ENCODE results near the gene CELF2.
"Not testable (repeated sequence)": the region's sequence is repeated elsewhere in the genome, so short reads cannot be mapped to it uniquely, and the experiment has no call there.

Gene CELF2

DNA sequence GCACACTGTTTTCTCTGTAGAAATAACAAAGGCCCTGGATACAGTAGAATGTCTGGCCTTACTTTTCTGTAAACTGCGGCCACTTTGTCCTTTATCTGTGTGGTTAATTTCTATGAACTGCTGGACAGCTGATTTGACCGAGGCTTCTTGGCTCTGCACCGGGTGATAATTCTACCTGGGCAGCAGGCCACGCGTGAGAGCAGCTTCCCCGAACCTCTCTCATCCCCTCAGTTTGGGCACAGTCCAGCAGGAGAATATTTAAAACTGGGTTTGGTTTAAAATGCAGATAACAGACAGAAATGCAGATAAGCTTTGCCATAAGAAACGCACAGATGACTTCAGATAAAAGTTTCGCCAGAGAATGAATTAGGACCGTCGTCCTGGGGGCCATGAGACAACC, 81.0 kb downstream of the CELF2 start:
- DNase-seq: no peak

DNA sequence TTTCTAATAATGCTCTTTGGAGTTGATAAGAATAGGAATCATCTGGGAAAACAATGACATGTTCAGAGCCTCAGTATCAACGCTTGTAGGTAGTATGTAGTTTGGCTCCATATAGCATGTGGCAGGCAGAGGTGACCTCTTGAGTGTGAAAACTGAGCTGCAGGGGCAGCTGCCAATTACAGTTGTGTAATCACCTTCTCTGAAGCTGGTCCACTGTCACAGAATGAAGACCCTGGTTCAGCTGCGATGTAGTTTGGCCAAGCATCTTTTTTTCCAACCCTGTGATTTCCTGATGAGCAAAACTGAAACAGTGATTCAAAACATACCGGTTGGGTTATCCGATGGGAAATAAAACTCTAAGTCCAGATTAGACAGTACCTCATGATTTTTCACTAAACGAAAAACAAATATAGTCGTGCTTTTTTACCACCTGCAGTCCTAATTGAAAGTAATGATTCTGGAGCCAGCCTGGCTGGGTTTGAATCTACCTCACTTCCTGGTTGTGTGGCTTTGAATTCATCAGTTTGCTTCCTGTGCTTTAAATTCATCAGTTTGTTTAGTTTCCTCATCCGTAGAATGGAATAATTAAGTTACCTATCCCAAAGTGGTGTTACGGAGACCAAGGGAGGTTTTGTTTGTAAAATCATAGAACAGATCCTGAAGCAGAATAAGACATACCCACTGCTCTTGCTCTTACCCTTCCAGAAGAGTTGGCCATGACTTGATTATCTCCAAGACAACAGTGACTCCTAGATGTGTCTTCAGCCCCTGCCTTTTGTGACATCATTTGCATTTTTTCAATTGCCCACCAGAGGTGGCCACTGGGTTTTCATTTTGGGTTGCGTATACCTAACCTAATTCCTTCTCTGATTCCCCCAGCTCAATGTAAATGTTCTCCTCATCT, 87.4 kb downstream of the CELF2 start:
- no peak for DNase-seq

DNA sequence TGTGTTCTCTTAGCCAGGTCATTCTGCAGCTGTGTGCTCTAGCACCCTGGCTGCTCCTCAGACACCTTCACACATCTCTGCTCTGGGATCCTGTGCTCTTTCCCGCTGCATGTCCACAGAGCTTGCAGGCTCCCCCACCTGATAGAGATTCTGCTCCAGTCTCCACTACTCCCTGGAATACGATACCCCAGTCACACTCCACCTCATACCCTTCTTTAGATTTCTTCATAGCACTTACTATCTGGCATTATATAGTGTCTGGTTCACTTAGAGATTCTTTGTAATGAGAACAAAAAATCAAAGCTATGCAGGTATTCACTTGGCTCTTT, 88.0 kb downstream of the CELF2 start:
- DNase-seq: no peak

GRCh38 chr10:11106621-11107374, 89.1 kb downstream of the CELF2 start:
- DNase-seq: no peak

DNA sequence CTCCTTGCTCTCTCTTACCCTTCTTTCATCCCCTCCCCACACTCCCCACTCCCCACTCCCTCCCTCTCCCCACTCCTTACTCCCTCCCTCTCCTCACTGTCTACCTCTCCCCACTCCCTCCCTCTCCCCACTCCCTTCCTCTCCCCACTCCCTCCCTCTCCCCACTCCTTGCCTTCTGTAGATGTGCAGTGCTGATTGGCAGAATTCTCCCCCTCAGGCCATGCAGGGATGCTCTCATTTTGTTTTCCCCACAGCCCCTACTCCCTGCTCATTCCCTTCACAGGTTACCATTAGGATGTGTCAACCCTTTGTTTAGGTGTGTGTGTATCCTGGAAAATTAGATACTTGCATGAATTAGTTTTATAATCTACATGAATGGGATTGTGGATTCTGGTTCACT, 90.3 kb downstream of the CELF2 start:
- DNase-seq: no peak

DNA sequence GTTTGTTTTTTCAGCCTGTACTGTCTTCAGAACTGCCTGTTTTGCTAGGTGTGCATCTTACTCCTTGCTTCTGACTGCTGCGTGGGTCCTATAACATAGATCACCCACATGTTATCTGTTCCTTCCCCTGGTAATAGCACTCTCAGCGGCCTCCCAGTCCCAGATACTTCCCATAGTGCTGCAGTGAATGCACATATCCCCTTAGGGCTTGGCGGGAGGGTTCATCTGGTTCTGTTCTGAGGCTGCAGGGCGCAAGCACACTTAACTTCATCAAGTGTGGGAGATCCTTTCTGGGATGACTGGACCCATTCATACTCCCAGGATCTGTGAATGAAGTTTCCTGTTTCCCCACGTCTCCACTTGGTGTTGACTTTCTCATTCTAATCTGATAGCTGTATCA, 90.7 kb downstream of the CELF2 start:
- no peak for DNase-seq

DNA sequence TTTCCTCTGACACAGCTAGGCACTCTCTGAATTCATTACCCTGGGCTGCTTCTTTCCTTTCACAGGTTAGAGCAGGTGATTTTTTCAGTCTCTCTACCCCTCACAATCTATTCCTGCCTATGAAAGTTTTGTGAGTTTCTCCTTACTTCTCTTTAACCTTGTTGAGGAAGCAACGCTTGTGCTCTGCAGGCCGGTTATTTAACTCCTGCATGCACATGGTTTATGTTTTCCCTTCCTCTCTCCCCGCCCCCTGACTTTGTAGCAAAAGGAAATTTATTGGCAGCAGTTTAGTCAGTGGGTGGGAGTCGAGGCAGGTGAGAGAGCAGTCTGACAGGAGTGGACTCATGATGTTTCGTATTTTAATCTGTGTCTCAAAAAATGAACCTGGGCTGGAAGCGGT, 91.9 kb downstream of the CELF2 start:
- DNase-seq: no peak

DNA sequence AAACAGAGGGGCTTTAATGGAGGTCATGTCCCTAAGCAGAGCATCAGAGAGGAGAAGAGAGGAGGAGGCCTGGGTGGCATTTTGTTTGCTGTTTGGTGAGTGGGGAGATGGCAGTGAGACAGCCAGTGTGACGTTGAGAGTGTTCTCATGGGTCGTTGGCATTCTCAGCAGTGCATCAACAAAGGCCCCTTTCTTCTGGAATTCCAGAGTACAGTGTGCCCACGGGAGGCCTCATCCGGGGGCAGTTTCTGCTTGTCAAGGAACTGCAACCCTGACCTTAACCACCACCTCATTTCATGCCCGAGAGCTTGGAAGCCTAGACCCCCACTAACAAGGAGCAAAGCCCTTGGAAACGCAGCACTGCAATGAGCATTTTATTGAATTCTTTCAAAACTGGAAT, 92.9 kb downstream of the CELF2 start:
- no peak for DNase-seq

DNA sequence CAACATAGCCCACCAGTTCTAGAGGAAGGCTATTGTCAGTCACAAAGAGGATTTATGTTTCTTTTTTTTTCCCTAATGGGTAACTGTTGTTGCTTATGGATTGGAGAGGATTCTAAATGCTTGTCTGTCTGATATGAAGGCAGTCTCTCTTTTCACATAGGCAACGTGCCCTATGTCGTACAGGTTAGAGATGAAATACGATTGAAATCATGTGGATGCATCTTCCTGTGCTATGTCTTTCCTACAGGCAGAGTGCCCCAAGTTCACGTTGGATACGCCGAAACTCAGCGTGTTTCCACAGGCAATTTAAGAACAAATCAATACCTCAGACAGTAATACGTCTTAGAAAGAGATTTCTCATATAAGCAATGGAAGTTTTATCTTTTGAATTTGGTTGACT, 93.8 kb downstream of the CELF2 start:
- no peak for DNase-seq

- no peak for DNase-seq
Measured at GRCh38 chr10:11112718-11113117, 95.0 kb downstream of the CELF2 start.

GRCh38 chr10:11113156-11113555, 95.5 kb downstream of the CELF2 start:
- no peak for DNase-seq

GRCh38 chr10:11114269-11114668, 96.6 kb downstream of the CELF2 start:
- DNase-seq: no peak

- no peak for DNase-seq
Measured at GRCh38 chr10:11115337-11115736, 97.7 kb downstream of the CELF2 start.

DNA sequence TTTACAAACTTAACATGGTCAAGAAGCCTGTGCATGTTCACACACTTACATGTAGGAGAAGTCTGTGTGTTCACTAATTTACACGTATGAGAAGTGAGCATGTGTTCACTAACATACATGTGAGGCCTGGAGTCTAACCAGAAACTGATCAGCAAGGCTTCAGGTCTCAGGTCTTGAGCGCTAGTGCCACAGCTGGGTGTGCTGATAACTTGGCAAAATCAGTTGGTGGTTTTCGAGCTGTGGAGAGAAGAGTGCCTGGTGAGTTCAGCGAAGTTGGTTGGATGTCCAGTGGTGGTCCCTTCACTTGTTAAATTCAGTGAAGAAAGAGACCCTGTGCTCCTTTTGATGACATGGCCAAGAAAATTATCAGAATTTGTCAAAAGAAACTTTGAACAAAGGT, 98.7 kb downstream of the CELF2 start:
- DNase-seq: no peak

DNA sequence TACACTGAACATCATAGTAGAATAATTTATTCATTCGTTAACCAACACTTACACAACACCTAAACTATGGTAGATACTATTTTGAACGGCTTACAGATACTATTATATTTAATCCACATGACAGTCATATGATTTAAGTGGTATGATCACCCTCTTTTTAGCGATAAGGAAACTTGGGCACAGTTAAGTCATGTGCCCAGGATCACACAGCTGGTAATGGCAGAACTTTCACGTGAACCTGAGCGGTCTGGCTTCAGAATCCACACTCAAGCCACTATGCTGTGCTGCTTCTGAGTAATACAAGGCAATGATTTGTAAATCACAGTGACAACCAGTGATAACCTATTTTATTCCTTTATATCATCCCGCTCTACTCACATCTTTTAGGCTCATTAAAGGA, 99.1 kb downstream of the CELF2 start:
- DNase-seq: no peak

- no peak for DNase-seq
Measured at GRCh38 chr10:11118686-11119085, 101.0 kb downstream of the CELF2 start.

DNA sequence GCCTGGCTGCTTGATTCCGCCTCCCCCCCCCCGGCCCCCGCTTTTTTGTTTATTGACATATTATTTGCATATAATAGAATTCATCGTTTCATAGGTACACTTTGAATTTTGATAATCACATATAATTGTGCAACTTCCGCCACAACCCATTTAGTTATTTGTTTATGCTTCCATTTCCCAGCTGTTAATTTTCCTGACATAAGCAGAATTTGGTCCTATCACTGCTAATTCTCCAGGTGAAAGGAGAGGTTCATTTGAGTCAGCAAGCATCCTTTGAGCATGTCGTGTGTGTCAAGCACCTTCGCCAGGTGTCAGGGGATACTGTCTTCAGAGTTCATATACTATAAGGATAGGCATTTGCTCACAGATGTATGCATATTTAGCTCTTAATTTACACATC, 102.2 kb downstream of the CELF2 start:
- no peak for DNase-seq

GRCh38 chr10:11120711-11121110, 103.0 kb downstream of the CELF2 start:
- DNase-seq: no peak

GRCh38 chr10:11123892-11124291, 106.2 kb downstream of the CELF2 start:
- not testable (repeated sequence) for DNase-seq

DNA sequence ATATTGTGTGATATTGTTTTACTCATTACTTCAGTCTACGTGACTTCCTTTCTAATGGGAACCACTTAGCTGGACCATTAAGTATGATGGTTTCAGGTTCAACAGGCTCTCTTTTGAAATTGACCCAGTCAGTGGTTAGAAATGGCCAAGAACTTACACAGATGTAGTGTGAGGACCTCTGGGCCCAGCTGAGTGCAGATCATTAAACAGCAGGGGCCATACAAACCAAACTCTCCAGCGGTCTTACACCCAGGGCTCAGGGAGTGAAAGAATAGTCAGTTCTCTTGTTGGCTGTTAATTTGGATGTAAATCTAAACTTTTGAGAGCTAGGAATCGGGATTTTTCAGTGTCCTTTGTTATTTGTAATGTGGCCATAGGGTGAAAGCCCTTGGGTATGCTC, 107.3 kb downstream of the CELF2 start:
- DNase-seq: no peak

DNA sequence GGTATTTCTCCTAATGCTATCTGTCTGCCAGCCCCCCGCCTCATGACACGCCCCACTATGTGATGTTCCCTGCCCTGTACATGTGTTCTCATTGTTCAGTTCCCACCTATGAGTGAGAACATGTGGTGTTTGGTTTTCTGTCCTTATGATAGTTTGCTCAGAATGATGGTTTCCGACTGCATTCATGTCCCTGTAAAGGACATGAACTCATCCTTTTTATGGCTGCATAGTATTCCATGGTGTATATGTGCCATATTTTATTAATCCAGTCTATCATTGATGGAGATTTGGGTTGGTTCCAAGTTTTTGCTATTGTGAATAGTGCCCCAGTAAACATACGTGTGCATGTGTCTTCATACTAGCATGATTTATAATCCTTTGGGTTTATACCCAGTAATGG, 109.3 kb downstream of the CELF2 start:
- DNase-seq: not testable (repeated sequence)

DNA sequence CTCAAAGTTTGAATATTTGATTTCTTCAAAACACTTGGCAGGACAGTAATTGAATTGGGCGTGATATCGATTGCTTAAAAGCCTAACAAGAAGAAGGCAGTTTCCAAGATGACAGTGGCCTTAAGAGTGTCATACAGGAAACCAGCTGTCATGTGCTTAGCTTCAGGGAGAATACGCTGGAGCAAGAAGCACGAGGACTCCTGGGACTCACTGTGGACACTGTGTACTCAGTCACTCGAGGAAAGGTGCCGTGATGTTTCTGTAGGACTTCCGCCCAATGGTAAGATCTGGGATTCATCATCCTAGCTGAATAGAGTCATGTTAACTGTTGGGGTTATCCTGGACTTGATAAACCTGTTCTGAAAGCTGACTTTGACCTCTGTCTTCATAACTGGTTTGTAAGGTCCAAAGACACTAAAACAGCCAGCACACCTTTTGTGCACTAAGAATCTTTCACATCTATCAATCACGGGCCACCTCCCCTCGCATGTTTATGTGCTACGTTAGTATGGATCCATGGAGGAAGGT, 113.5 kb downstream of the CELF2 start:
- no peak for DNase-seq

DNA sequence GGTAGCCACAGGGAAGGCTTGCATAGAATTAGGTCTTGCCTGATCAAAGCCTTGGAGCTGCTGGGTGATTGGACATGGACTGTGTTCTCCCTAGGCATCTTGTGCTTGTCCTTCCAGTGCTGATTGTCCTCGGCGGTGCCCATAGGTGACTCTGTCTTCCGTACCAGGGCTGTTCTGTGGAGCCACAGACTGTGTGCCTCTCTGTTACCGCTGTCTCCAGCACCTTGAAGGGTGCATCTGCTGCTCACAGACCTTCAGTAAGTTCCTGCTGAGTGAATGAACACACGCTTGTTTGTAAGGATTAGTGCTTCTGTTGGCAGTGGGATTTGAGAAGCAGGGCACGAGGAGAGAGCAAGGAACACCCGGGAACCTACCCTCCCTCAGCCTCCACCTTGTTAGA, 116.7 kb downstream of the CELF2 start:
- DNase-seq: no peak

DNA sequence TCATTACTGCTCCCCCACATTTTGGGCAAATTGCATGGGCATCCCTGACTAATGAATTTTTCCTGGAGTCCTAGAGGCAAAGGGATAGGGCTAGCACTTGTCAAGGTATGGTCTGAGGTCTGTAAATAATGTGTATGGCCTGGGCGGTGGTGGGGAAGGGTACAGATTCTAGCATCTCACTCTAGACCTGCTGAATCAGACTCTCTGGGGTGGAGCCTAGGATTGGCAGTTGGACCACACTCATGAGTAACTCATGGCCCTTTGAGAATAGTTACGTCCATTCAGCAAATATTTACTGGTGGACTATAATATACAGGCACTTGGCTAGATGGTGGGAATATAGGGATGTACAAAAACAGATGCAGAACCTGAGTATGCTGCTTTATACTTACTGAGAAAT, 118.0 kb downstream of the CELF2 start:
- no peak for DNase-seq

Measured in NCI-H1105 (cell line).